Mesodermal cell (in vitro differentiated cells): ENCODE results near the gene RFTN1.

ENCODE experiments used
- H3K27ac ChIP-seq: 2 replicates; pipeline ENCODE4 v1.7.0; 2013; ENCODE audit warnings: mild to moderate bottlenecking, low read depth, low read length, moderate library complexity; ENCODE audit not compliant: severe bottlenecking
- H3K36me3 ChIP-seq: 2 replicates; pipeline ENCODE4 v1.7.1; 2013; ENCODE audit warnings: mild to moderate bottlenecking, low read length, moderate library complexity; ENCODE audit not compliant: control insufficient read depth, insufficient read depth
- H3K4me1 ChIP-seq: one replicate; pipeline ENCODE4 v1.7.1; 2013; ENCODE audit warnings: mild to moderate bottlenecking, low read length; ENCODE audit not compliant: insufficient read depth, control insufficient read depth, poor library complexity, severe bottlenecking
- H3K4me3 ChIP-seq: 2 replicates; pipeline ENCODE4 v1.7.0; 2013; ENCODE audit warnings: low read length, control low read depth, mild to moderate bottlenecking; ENCODE audit not compliant: insufficient read depth, poor library complexity, severe bottlenecking; ENCODE audit errors: extremely low read depth
- H3K9me3 ChIP-seq: 2 replicates; pipeline ENCODE4 v1.7.1; 2013; ENCODE audit warnings: mild to moderate bottlenecking, low read length, moderate library complexity; ENCODE audit not compliant: control insufficient read depth
- WGBS, 2 experiments: methylation state at CpG; one replicate each; pipeline ENCODE4 v1.1.5; 2013; ENCODE audit warnings: missing lambda C conversion rate in 2 of 2; ENCODE audit not compliant: insufficient coverage in 2 of 2; 5-methylcytosine and 5-hydroxymethylcytosine counted together

Gene RFTN1

DNA sequence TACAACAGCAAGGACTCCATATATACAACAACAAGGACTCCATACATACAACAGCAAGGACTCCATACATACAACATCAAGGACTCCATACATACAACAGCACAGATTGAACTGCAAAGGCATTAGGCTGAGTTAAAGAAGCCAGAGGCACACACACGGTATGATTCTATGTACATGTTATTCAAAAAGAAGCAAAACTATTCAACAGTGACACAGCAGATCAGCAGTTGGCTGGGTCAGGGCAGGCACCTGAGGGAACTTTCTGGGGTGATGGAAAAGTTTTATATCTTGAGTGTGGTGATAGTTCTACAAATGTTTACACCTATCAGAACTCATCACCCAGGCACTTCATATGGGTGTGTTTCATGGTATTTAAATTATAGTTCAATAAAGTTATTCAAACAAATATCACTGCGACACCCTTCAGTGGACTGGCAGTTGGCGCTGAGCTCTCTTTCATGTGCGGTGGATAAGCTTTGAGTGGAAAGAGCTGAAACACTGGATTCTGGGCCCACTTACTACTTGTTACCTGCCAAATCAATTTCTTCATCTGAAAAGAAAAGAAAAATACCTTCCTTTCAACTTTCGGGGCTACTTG lies 28.0 kb downstream of the RFTN1 start:
- peaks cover 9% of the 10 kb centered on the region for H3K36me3 ChIP-seq
- H3K4me3 ChIP-seq = no peak overlapping the region
- WGBS, 2 experiments = 100% methylated on average over 1 of the region's 5 CpGs
- H3K27ac ChIP-seq = no peak overlapping the region
- peaks cover 28% of the 10 kb centered on the region for H3K4me1 ChIP-seq
- H3K9me3 ChIP-seq = no peaks in the 10 kb centered on the region

- H3K4me1 ChIP-seq = peaks cover 28% of the 10 kb centered on the region
- no peak overlapping the region for H3K27ac ChIP-seq
- H3K4me3 ChIP-seq = no peak overlapping the region
- WGBS, 2 experiments = 81 to 100% methylated on average over 1 to 2 of the region's 2 CpGs
- H3K36me3 ChIP-seq = peaks cover 9% of the 10 kb centered on the region
- no peaks in the 10 kb centered on the region for H3K9me3 ChIP-seq
Observed at GRCh38 chr3:16484984-16485383, 28.5 kb downstream of the RFTN1 start.

DNA sequence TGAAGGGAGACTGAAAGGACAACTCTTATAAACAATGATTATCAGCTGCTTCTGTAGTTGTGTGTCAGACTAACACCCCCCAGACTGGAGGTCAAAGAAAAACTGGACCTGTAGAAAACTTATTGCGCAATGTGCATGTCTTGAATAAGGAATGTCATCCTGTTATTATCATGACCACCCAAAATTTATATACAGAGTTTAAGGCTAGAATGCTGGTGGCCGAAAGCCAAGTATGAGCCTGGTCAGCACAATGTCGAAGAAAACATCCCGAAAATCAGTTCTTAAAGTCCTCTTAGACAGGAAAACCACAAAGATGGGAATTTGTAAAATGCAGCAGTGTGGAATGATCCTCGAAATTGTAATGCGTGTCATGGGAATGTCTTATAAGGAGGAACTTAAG lies 29.3 kb downstream of the RFTN1 start:
- WGBS, 2 experiments = 85 to 96% methylated on average over 3 to 5 of the region's 6 CpGs
- Histone ChIP-seq H3K9me3 (no peaks in the 10 kb centered on the region), H3K27ac (no peak overlapping the region), H3K36me3 (peaks cover 13% of the 10 kb centered on the region), H3K4me3 (no peak overlapping the region), H3K4me1 (peaks cover 28% of the 10 kb centered on the region)

DNA sequence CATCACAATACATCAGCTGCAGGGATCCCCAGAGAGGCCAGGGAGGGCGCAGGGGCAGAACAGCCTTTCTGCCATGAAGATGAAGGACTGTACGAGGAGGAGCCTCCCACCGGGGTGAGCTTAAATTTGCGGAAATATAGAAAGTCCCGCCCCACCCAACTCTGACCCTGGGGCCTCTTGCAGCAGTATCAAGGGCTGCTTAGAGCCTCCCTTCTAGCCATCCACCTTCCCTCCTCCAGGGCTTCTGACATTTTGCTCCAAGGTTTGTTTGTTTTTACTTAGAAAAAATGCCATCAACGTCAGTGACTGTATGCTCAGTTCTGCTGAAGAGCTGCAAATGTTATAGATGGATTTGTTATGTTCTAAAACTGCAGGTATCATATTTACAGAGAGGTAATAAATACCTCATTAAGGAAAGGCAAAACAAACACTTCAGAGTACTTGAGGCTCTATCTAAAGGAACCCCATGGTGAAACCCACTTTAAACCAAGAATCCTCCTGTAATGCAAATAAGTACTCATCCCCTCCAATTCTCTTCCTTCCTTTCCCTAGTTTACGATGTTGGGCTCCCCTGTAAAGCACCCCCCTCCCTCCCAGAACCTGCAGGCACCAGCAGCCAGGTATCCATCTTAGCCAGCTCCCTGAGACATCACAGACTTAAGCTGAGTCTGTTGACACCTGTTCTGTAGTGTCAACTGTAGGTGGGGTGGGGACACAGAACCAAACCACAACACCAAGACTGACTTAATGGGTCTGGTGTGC lies 30.5 kb downstream of the RFTN1 start:
- H3K4me1 ChIP-seq = peaks cover 28% of the 10 kb centered on the region
- 24 to 50% methylated on average over 3 to 6 of the region's 7 CpGs for WGBS, 2 experiments

GRCh38 chr3:16482194-16482769 lies 31.2 kb downstream of the RFTN1 start:
- WGBS, 2 experiments = 89% methylated on average over 4 of the region's 5 CpGs; no CpG with 5 or more reads in 1 of the 2 experiments
- H3K9me3 ChIP-seq = no peaks in the 10 kb centered on the region
- no peak overlapping the region for H3K4me3 ChIP-seq
- H3K27ac ChIP-seq = no peak overlapping the region
- peaks cover 28% of the 10 kb centered on the region for H3K4me1 ChIP-seq
- H3K36me3 ChIP-seq = peaks cover 5% of the 10 kb centered on the region

More for the DNA sequence above, 30.5 kb downstream of the RFTN1 start:
- H3K9me3 ChIP-seq = no peaks in the 10 kb centered on the region
- no peak overlapping the region for H3K27ac ChIP-seq
- H3K36me3 ChIP-seq = peaks cover 5% of the 10 kb centered on the region
- no peak overlapping the region for H3K4me3 ChIP-seq

DNA sequence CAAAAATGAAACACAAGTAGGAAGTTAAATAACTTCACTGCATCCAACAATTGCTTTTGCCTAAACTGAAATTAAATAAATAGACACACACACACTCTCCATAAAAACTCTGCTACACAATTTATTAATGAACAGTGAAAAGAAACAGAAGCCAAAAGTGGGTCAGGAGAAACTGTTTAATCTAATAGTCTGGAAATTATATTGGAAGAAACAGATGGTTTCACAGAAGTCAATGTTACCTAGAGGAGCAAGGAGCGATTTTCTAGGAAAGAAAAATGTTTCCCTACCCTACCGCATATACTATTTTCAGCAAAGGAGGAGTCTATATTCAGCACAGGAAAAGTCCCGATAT lies 32.0 kb downstream of the RFTN1 start:
- WGBS, 2 experiments = 67 to 100% methylated on average over 1 to 2 of the region's 3 CpGs
- H3K36me3 ChIP-seq = peaks cover 5% of the 10 kb centered on the region
- H3K4me3 ChIP-seq = no peak overlapping the region
- no peaks in the 10 kb centered on the region for H3K9me3 ChIP-seq
- peak overlapping the region; percentile 25 for H3K27ac ChIP-seq
- peaks cover 35% of the 10 kb centered on the region for H3K4me1 ChIP-seq

GRCh38 chr3:16480861-16481545 lies 32.5 kb downstream of the RFTN1 start:
- no peaks in the 10 kb centered on the region for H3K9me3 ChIP-seq
- H3K4me1 ChIP-seq = peaks cover 37% of the 10 kb centered on the region
- peaks cover 5% of the 10 kb centered on the region for H3K36me3 ChIP-seq
- H3K4me3 ChIP-seq = no peak overlapping the region
- 73 to 81% methylated on average over 3 to 5 of the region's 5 CpGs for WGBS, 2 experiments
- H3K27ac ChIP-seq = peak overlapping the region; percentile 25

DNA sequence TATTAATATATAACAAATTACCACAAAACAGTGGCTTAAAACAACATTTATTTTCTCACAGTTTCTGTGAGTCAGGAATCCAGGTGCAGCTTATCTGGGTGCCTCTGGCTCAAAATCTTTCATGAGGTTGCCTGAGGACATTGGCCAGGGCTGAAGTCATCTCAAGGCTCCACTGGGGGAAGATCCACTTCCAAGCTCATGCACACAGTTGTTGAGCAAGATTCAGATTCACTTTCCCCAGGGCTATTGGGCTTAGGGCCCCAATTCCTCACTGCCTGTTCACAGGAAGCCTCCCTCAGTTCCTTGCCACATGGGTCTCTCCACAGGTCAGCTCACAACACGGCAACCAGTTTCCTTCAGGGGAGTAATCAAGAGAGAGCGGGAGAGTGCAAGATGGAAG lies 35.0 kb downstream of the RFTN1 start:
- Histone ChIP-seq H3K9me3 (no peaks in the 10 kb centered on the region), H3K4me3 (no peak overlapping the region), H3K27ac (no peak overlapping the region), H3K36me3 (peaks cover 5% of the 10 kb centered on the region), H3K4me1 (peaks cover 46% of the 10 kb centered on the region)
- WGBS, 2 experiments = 100% methylated on average over 1 to 2 of the region's 2 CpGs

GRCh38 chr3:16477521-16477920 lies 36.0 kb downstream of the RFTN1 start:
- no peaks in the 10 kb centered on the region for H3K9me3 ChIP-seq
- H3K36me3 ChIP-seq = peaks cover 5% of the 10 kb centered on the region
- 100% methylated on average over 1 to 2 of the region's 3 CpGs for WGBS, 2 experiments
- no peak overlapping the region for H3K4me3 ChIP-seq
- H3K27ac ChIP-seq = no peak overlapping the region
- H3K4me1 ChIP-seq = peaks cover 39% of the 10 kb centered on the region

DNA sequence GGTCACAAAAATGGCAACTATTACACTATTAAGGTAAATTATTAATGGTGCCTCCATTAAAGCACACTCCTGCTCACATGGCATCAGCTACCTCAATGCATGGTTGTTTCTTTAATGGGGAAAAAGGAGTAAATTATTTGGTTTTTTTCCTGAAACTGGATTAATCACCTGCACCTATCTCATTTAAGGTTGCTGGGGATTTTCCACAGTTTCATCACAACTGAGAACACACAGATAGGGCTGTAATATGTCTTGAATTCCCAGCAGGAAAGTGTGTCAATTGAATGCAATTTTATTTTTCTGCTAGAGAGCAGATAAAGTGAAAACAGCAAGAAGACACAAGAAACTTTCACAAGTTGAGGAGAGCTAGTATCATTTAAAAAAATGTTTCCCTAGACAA lies 36.4 kb downstream of the RFTN1 start:
- peaks cover 9% of the 10 kb centered on the region for H3K36me3 ChIP-seq
- no peak overlapping the region for H3K4me3 ChIP-seq
- H3K27ac ChIP-seq = no peak overlapping the region
- no peaks in the 10 kb centered on the region for H3K9me3 ChIP-seq
- H3K4me1 ChIP-seq = peaks cover 39% of the 10 kb centered on the region
